Measurements from ENCODE around the gene AFP. TPM values are rescaled to one million over a fixed set of nuclear protein-coding genes. Genes with fewer than 3 reads are reported as not detected.

The AFP gene
- total RNA-seq, 1 experiment from 2014 or later = 0.25 TPM

Other genes with a start within 250 kb of the AFP start
- gene ANKRD17, start 177.4 kb upstream of the AFP start, total RNA-seq (2014; rRNA removed; shearing (Covaris generic)) = 33.7 and 36.1 TPM in 2 replicates
- not detected in 2 replicates for gene ALB, start 31.9 kb upstream of the AFP start, total RNA-seq (2014; rRNA removed; shearing (Covaris generic))
- not detected in 2 replicates for gene AFM, start 45.5 kb downstream of the AFP start, total RNA-seq (2014; rRNA removed; shearing (Covaris generic))
- gene RASSF6, start 184.2 kb downstream of the AFP start, total RNA-seq (2014; rRNA removed; shearing (Covaris generic)) = 0.07 and 0.29 TPM in 2 replicates

Measured in NCI-H460 (cell line).